Uterus (tissue), 4 donors: ENCODE results near the gene LRRC8B. TPM values are rescaled to one million over a fixed set of nuclear protein-coding genes. Genes with fewer than 3 reads are reported as not detected.
A peak's percentile ranks its signal among the peaks of the same experiment; 100 is the strongest.

Experiments used
- DNase-seq, 2 donors: peaks; one replicate each; pipeline ENCODE4 v3.0.0-alpha.2; 2019 to 2020
- H3K27ac ChIP-seq, 2 donors: fragments of 200-600 bp; sonication (generic); 1 replicate in 1 of 2; 2 replicates in 1 of 2; pipeline ENCODE4 v1.5.1; 2016 to 2018
- H3K27me3 ChIP-seq, 2 donors: fragments of 200-600 bp; sonication (generic); one replicate each; pipeline ENCODE4 v1.5.1; 2018 to 2019; ENCODE audit warnings: control low read depth in 1 of 2
- H3K36me3 ChIP-seq, 2 donors: fragments of 200-600 bp; sonication (generic); one replicate each; pipeline ENCODE4 v1.5.1; 2019; ENCODE audit warnings: control low read depth in 1 of 2
- H3K4me1 ChIP-seq, 2 donors: fragments of 200-600 bp; sonication (generic); one replicate each; pipeline ENCODE4 v1.5.1; 2018 to 2019; ENCODE audit warnings: control low read depth in 1 of 2
- H3K4me3 ChIP-seq, 2 donors: fragments of 200-600 bp; sonication (generic); 1 replicate in 1 of 2; 2 replicates in 1 of 2; pipeline ENCODE4 v1.5.1; 2018 to 2019; ENCODE audit warnings: mild to moderate bottlenecking in 1 of 2
- H3K9me3 ChIP-seq, 2 donors: fragments of 200-600 bp; sonication (generic); one replicate each; pipeline ENCODE4 v1.5.1; 2019; ENCODE audit warnings: control low read depth in 1 of 2
- CTCF ChIP-seq, 4 experiments: fragments of 200-600 bp in 2 of 4; fragments of 450-650 bp in 2 of 4; sonication (generic) in 2 of 4; IDR thresholded peaks; one replicate each; pipeline ENCODE4 v1.5.1; 2016 to 2019; ENCODE audit warnings: antibody characterized with exemption in 4 of 4, mild to moderate bottlenecking in 2 of 4, moderate library complexity in 1 of 4
- POLR2A ChIP-seq, 2 donors: fragments of 450-650 bp; IDR thresholded peaks; one replicate each; pipeline ENCODE4 v1.6.1; 2016; ENCODE audit warnings: antibody characterized with exemption in 2 of 2, mild to moderate bottlenecking in 1 of 2, moderate library complexity in 1 of 2
- intact Hi-C: fragments of 100-400 bp; cut with DNase I; formaldehyde crosslinking; loops from one replicate; pipeline ENCODE4 v1.15.1; 2023; ENCODE audit warnings: low total_unique reads
- total RNA-seq, 4 donors: library from RNA; depleted of rRNA in 3 of 4; stranded (reverse); fragments of >200 nt in 3 of 4; gene quantifications; one replicate each; pipeline versions ENCODE4 v1.1.0 to v1.2.4, GENCODE V29; 2014 to 2023
- donor health status: DM: yes; HTN: yes; CAD: no.

Gene LRRC8B
- total RNA-seq, 4 donors from 2014 or later, result 1.0 to 9.8 (median 7.6) TPM

GRCh38 chr1:89610457-89611011, 85.9 kb downstream of the LRRC8B start:
- Histone ChIP-seq H3K4me3 (no peak overlapping the region), H3K9me3 (no peaks in the 10 kb centered on the region), H3K27ac (no peak overlapping the region), H3K4me1 (no peaks in the 10 kb centered on the region), H3K36me3 (no peaks in the 10 kb centered on the region), H3K27me3 (no peaks in the 10 kb centered on the region)
- intact Hi-C loops, result no loop called here
- DNase-seq, result no peak
- TF ChIP-seq POLR2A (IDR thresholded peaks at IDR 0.05) (no peak), CTCF (IDR thresholded peaks at IDR 0.05) (no peak)

GRCh38 chr1:89611721-89612120, 87.1 kb downstream of the LRRC8B start:
- TF ChIP-seq POLR2A (IDR thresholded peaks at IDR 0.05) (no peak), CTCF (IDR thresholded peaks at IDR 0.05) (no peak)
- DNase-seq, result no peak
- H3K27ac ChIP-seq, result no peak overlapping the region
- no peaks in the 10 kb centered on the region for H3K4me1 ChIP-seq
- intact Hi-C loops, result no loop called here
- no peak overlapping the region for H3K4me3 ChIP-seq
- H3K36me3 ChIP-seq, result no peaks in the 10 kb centered on the region
- H3K27me3 ChIP-seq, result no peaks in the 10 kb centered on the region
- no peaks in the 10 kb centered on the region for H3K9me3 ChIP-seq

- no peak overlapping the region for H3K27ac ChIP-seq
- TF ChIP-seq CTCF (IDR thresholded peaks at IDR 0.05) (no peak), POLR2A (IDR thresholded peaks at IDR 0.05) (no peak)
- intact Hi-C loops, result no loop called here
- DNase-seq, result no peak
- H3K9me3 ChIP-seq, result no peaks in the 10 kb centered on the region
- no peaks in the 10 kb centered on the region for H3K36me3 ChIP-seq
- H3K4me3 ChIP-seq, result no peak overlapping the region
- H3K27me3 ChIP-seq, result no peaks in the 10 kb centered on the region
- no peaks in the 10 kb centered on the region for H3K4me1 ChIP-seq
Measured at GRCh38 chr1:89613928-89614327, 89.3 kb downstream of the LRRC8B start.

- Histone ChIP-seq H3K9me3 (no peaks in the 10 kb centered on the region), H3K27me3 (no peaks in the 10 kb centered on the region), H3K27ac (peak overlapping the region in 1 of 2 donors; percentile 18), H3K36me3 (no peaks in the 10 kb centered on the region), H3K4me3 (no peak overlapping the region), H3K4me1 (no peaks in the 10 kb centered on the region)
- no peak for DNase-seq
- intact Hi-C loops, result no loop called here
- TF ChIP-seq CTCF (IDR thresholded peaks at IDR 0.05), result no peak
- TF ChIP-seq POLR2A (IDR thresholded peaks at IDR 0.05), result no peak
Measured at GRCh38 chr1:89615676-89616598, 91.3 kb downstream of the LRRC8B start.
